HCT116 (cell line): ENCODE measurements around the gene CRCP. TPM values are rescaled to one million over a fixed set of nuclear protein-coding genes. Genes with fewer than 3 reads are reported as not detected.

ENCODE experiments used
- ATAC-seq: fragments of 200-7000 bp; cut with Tn5 transposase; 2 replicates; pipeline ENCODE4 v1.9.1; 2020; ENCODE audit warnings: mild to moderate bottlenecking, moderate library complexity
- BruUV-seq: library from RNA; stranded (reverse); fragments of 400-500 nt; replicated peaks from 2 replicates; lab custom pipeline; 2021; lab: Mats Ljungman, UMichigan
- CTCF ChIA-PET: fragments of 300-600 bp; sonication (Branson Sonifier 250); formaldehyde crosslinking; loops from one replicate; lab custom pipeline; 2021; ENCODE audit warnings: antibody characterized with exemption; lab: Charles Lee
- POLR2A ChIA-PET: fragments of 300-600, 350-600 bp; sonication (Branson Sonifier 250); formaldehyde crosslinking; loops from one replicate; lab custom pipeline; 2021; ENCODE audit warnings: antibody characterized with exemption; lab: Charles Lee
- RAD21 ChIA-PET, 2 experiments: fragments of 300-600 bp; sonication (Branson Sonifier 250); formaldehyde crosslinking; loops; one replicate each; lab custom pipeline; 2023; ENCODE audit warnings: low total read pairs in 2 of 2; ENCODE audit not compliant: uncharacterized antibody in 2 of 2, unreplicated experiment in 2 of 2, low non-redundant PET in 1 of 2; lab: Charles Lee
- DNase-seq: peaks from one replicate; pipeline ENCODE4 v3.0.0-alpha.2; 2010; ENCODE audit warnings: low read depth, low spot score
- H2AFZ ChIP-seq: fragments of 200-600 bp; shearing (Covaris generic), sonication (generic); 2 replicates; pipeline ENCODE4 v1.6.1; 2017; ENCODE audit warnings: low read depth, mixed run types, mixed read lengths, antibody characterized with exemption, low read length; ENCODE audit not compliant: poor library complexity, severe bottlenecking
- H3K27ac ChIP-seq: 2 replicates; pipeline ENCODE4 v1.5.1; 2012; ENCODE audit warnings: low read depth, low read length
- H3K27me3 ChIP-seq: fragments of 200-600 bp; sonication (generic); 2 replicates; pipeline ENCODE4 v1.6.1; 2016; ENCODE audit warnings: mixed run types, low read length, mixed read lengths; ENCODE audit not compliant: insufficient read depth
- H3K36me3 ChIP-seq, 2 experiments: fragments of 200-500 bp in 1 of 2; fragments of 200-600 bp in 1 of 2; sonication (Bioruptor generic) in 1 of 2; sonication (generic) in 1 of 2; 2 replicates each; pipeline versions ENCODE4 v1.5.1 to v1.6.1; 2014 to 2016; ENCODE audit warnings: low read length in 2 of 2, inconsistent platforms in 1 of 2, mixed read lengths in 1 of 2, mixed run types in 1 of 2; ENCODE audit not compliant: insufficient read depth in 2 of 2, control insufficient read depth in 1 of 2
- H3K4me1 ChIP-seq, 2 experiments: fragments of 200-600 bp in 1 of 2; sonication (generic) in 1 of 2; 2 replicates each; pipeline versions ENCODE4 v1.5.1 to v1.6.1; 2012 to 2017; ENCODE audit warnings: low read length in 2 of 2, inconsistent platforms in 1 of 2, mild to moderate bottlenecking in 1 of 2, mixed read lengths in 1 of 2, mixed run types in 1 of 2, moderate library complexity in 1 of 2; ENCODE audit not compliant: insufficient read depth in 2 of 2, control insufficient read depth in 1 of 2
- H3K4me2 ChIP-seq: fragments of 200-600 bp; sonication (generic); 2 replicates; pipeline ENCODE4 v1.6.1; 2017; ENCODE audit warnings: mixed run types, low read length, mixed read lengths
- H3K4me3 ChIP-seq, 2 experiments: fragments of 200-600 bp in 1 of 2; sonication (generic) in 1 of 2; replicated peaks in 1 of 2; 2 replicates each; pipeline ENCODE4 v1.5.1; 2011 to 2016; ENCODE audit warnings: low read length in 2 of 2, control low read depth in 1 of 2, low read depth in 1 of 2, mild to moderate bottlenecking in 1 of 2, mixed read lengths in 1 of 2, mixed run types in 1 of 2
- H3K79me2 ChIP-seq: fragments of 200-600 bp; sonication (generic); 2 replicates; pipeline ENCODE4 v1.6.1; 2017; ENCODE audit warnings: mild to moderate bottlenecking, mixed run types, low read length, moderate library complexity, mixed read lengths; ENCODE audit not compliant: insufficient read depth
- H3K9ac ChIP-seq: fragments of 200-600 bp; sonication (generic); 2 replicates; pipeline ENCODE4 v1.6.1; 2016; ENCODE audit warnings: low read length, mixed read lengths
- H3K9me2 ChIP-seq: fragments of 200-600 bp; sonication (generic), shearing (Covaris generic); 2 replicates; pipeline ENCODE4 v1.6.1; 2017; ENCODE audit warnings: mixed run types, mild to moderate bottlenecking, moderate library complexity; ENCODE audit not compliant: insufficient read depth
- H3K9me3 ChIP-seq, 2 experiments: fragments of 200-500 bp in 1 of 2; fragments of 200-600 bp in 1 of 2; sonication (Bioruptor generic) in 1 of 2; sonication (generic) in 1 of 2; 2 replicates each; pipeline ENCODE4 v1.6.1; 2014 to 2017; ENCODE audit warnings: low read length in 2 of 2, mixed read lengths in 2 of 2, inconsistent platforms in 1 of 2, low read depth in 1 of 2, mild to moderate bottlenecking in 1 of 2, mixed run types in 1 of 2, moderate library complexity in 1 of 2; ENCODE audit not compliant: control insufficient read depth in 1 of 2, insufficient read depth in 1 of 2
- H4K20me1 ChIP-seq: fragments of 200-600 bp; sonication (generic), shearing (Covaris generic); 2 replicates; pipeline ENCODE4 v1.6.1; 2017; ENCODE audit warnings: mixed run types, mild to moderate bottlenecking, moderate library complexity; ENCODE audit not compliant: insufficient read depth
- CEBPB ChIP-seq: IDR thresholded peaks from 2 replicates; pipeline ENCODE4 v1.6.1; 2012; ENCODE audit warnings: low read depth
- ELF1 ChIP-seq: IDR thresholded peaks from 2 replicates; pipeline ENCODE4 v1.6.1; 2012; ENCODE audit warnings: low read depth, borderline replicate concordance
- EZH2 ChIP-seq: fragments of 200-600 bp; sonication (generic); IDR thresholded peaks from 2 replicates; pipeline ENCODE4 v1.6.1; 2017; ENCODE audit warnings: antibody characterized with exemption, mixed run types
- EZH2phosphoT487 ChIP-seq: fragments of 200-600 bp; IDR thresholded peaks from 2 replicates; pipeline ENCODE4 v1.6.1; 2018; ENCODE audit warnings: antibody characterized with exemption, borderline replicate concordance
- FOSL1 ChIP-seq: IDR thresholded peaks from 2 replicates; pipeline ENCODE4 v1.6.1; 2012; ENCODE audit warnings: low read depth
- JUND ChIP-seq: IDR thresholded peaks from 2 replicates; pipeline ENCODE4 v1.6.1; 2012
- SIN3A ChIP-seq: IDR thresholded peaks from 2 replicates; pipeline ENCODE4 v1.6.1; 2012; ENCODE audit warnings: low read depth
- SP1 ChIP-seq: IDR thresholded peaks from 2 replicates; pipeline ENCODE4 v1.6.1; 2012; ENCODE audit warnings: low read depth
- SRF ChIP-seq: IDR thresholded peaks from 2 replicates; pipeline ENCODE4 v1.6.1; 2012; ENCODE audit warnings: low read depth
- YY1 ChIP-seq: IDR thresholded peaks from 2 replicates; pipeline ENCODE4 v1.6.1; 2011; ENCODE audit warnings: low read length, low read depth, moderate library complexity, mild to moderate bottlenecking; ENCODE audit not compliant: insufficient replicate concordance; ENCODE audit errors: extremely low read depth
- ZBTB33 ChIP-seq: IDR thresholded peaks from 2 replicates; pipeline ENCODE4 v1.6.1; 2011; ENCODE audit warnings: mild to moderate bottlenecking, low read length, moderate library complexity; ENCODE audit not compliant: insufficient replicate concordance; ENCODE audit errors: extremely low read depth
- ZFX ChIP-seq: fragments of 450-650 bp; IDR thresholded peaks from 2 replicates; pipeline ENCODE4 v1.6.1; 2017
- ZNF274 ChIP-seq: fragments of 200-500 bp; sonication (Bioruptor generic); IDR thresholded peaks from 2 replicates; pipeline ENCODE4 v1.6.1; 2014; ENCODE audit warnings: mild to moderate bottlenecking, low read depth, low read length, inconsistent platforms
- intact Hi-C: fragments of 100-400 bp; cut with micrococcal nuclease; formaldehyde crosslinking; loops from 2 replicates; pipeline ENCODE4 v1.10.0; 2022
- total RNA-seq: library from RNA; stranded (reverse); gene quantifications from one replicate; pipeline ENCODE4 v1.2.1, GENCODE V29; 2021; ENCODE audit not compliant: unreplicated experiment
- TF ChIP-seq, protein P1 (sequence below): IDR thresholded peaks from 2 replicates; pipeline ENCODE4 v1.6.1; 2012

Gene CRCP
- total RNA-seq, 1 experiment from 2014 or later, result 28.4 TPM

DNA sequence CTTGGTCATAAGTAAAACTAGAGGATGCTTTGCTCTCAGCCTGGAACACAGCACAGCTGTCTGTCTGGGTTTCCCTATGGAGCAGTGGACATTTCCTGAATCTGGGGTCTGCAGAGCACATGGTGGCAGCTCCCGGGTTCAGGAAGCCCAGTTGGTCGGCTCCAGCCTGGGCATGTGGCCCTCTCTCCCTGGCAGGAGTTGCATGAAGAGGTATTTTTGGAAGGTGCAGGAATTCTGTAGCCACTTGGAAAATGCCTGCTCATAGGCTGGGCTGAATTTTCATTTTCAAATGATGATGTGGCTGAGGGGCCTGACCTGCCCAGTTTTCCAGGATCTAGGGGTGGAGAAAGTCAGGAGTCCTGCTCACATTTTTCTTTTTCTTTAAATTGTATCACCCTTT lies 83.8 kb downstream of the CRCP start:
- H3K9me2 ChIP-seq, result no peaks in the 10 kb centered on the region
- no peaks in the 10 kb centered on the region for H3K9me3 ChIP-seq
- no peak overlapping the region for H3K4me2 ChIP-seq
- no peaks in the 10 kb centered on the region for H3K27me3 ChIP-seq
- no peak overlapping the region for H2AFZ ChIP-seq
- no peaks in the 10 kb centered on the region for H4K20me1 ChIP-seq
- POLR2A ChIA-PET, result no interaction called here
- intact Hi-C loops, result no loop called here
- H3K79me2 ChIP-seq, result no peaks in the 10 kb centered on the region
- H3K4me3 ChIP-seq, result no peak overlapping the region
- no TSS peak for BruUV-seq
- TF ChIP-seq SRF, result no peak
- TF ChIP-seq SIN3A, result no peak
- TF ChIP-seq ZFX, result no peak
- TF ChIP-seq SP1, result no peak
- TF ChIP-seq EZH2phosphoT487, result no peak
- TF ChIP-seq FOSL1, result no peak
- TF ChIP-seq, protein P1, sequence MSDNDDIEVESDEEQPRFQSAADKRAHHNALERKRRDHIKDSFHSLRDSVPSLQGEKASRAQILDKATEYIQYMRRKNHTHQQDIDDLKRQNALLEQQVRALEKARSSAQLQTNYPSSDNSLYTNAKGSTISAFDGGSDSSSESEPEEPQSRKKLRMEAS, result no peak
- TF ChIP-seq CEBPB, result no peak
- no peak for TF ChIP-seq ELF1
- TF ChIP-seq JUND, result no peak
- no peak for TF ChIP-seq YY1
- no peak for TF ChIP-seq EZH2
- TF ChIP-seq ZNF274, result no peak
- no peak for TF ChIP-seq ZBTB33
- DNase-seq, result no peak
- CTCF ChIA-PET, result no interaction called here
- no peak overlapping the region for H3K9ac ChIP-seq
- H3K4me1 ChIP-seq, result no peaks in the 10 kb centered on the region
- H3K27ac ChIP-seq, result no peak overlapping the region
- RAD21 ChIA-PET, result no interaction called here
- H3K36me3 ChIP-seq, result no peaks in the 10 kb centered on the region
- no peak for ATAC-seq
